Type B pancreatic cell (in vitro differentiated cells): ENCODE measurements around the gene MAU2. TPM values are rescaled to one million over a fixed set of nuclear protein-coding genes. Genes with fewer than 3 reads are reported as not detected.
A peak's percentile ranks its signal among the peaks of the same experiment; 100 is the strongest.
"Not testable (repeated sequence)": the region's sequence is repeated elsewhere in the genome, so short reads cannot be mapped to it uniquely, and the experiment has no call there.

Source experiments
- DNase-seq: peaks from one replicate; pipeline ENCODE4 v3.0.0; 2021; ENCODE audit warnings: mixed read lengths; ENCODE audit not compliant: unreplicated experiment; ENCODE audit errors: extremely low spot score
- H3K27ac Mint-ChIP-seq: 2 replicates; pipeline ENCODE4 v1.8.0; 2021; ENCODE audit warnings: mild to moderate bottlenecking, mixed read lengths
- H3K27me3 Mint-ChIP-seq: 2 replicates; pipeline ENCODE4 v1.8.0; 2021; ENCODE audit warnings: mixed read lengths
- H3K36me3 Mint-ChIP-seq: 2 replicates; pipeline ENCODE4 v1.8.0; 2021; ENCODE audit warnings: mixed read lengths
- H3K4me1 Mint-ChIP-seq: one replicate; pipeline ENCODE4 v1.8.0; 2021; ENCODE audit warnings: mixed read lengths; ENCODE audit not compliant: unreplicated experiment
- H3K4me3 Mint-ChIP-seq: 2 replicates; pipeline ENCODE4 v1.8.0; 2021; ENCODE audit warnings: mild to moderate bottlenecking, mixed read lengths
- H3K9me3 Mint-ChIP-seq: 2 replicates; pipeline ENCODE4 v1.8.0; 2021; ENCODE audit warnings: mixed read lengths
- CTCF ChIP-seq: fragments of 200-600 bp; sonication (generic); conservative IDR thresholded peaks from 2 replicates; pipeline ENCODE4 v1.5.0; 2021; ENCODE audit warnings: antibody characterized with exemption, mild to moderate bottlenecking
- total RNA-seq: library from RNA; stranded (reverse); gene quantifications from 2 replicates; pipeline ENCODE4 v1.2.1, GENCODE V29; 2021; ENCODE audit warnings: low replicate concordance

The MAU2 gene
- total RNA-seq, 1 donor from 2014 or later: 83.3 TPM

GRCh38 chr19:19385131-19385895 is 64.7 kb downstream of the MAU2 start:
- DNase-seq: peak; percentile 100
- no peak for TF ChIP-seq CTCF
- no peaks in the 10 kb centered on the region for H3K9me3 Mint-ChIP-seq
- H3K36me3 Mint-ChIP-seq: no peaks in the 10 kb centered on the region
- peak overlapping the region; percentile 92 for H3K27ac Mint-ChIP-seq
- H3K27me3 Mint-ChIP-seq: no peaks in the 10 kb centered on the region
- peak overlapping the region; percentile 91 for H3K4me3 Mint-ChIP-seq
- peaks cover 28% of the 10 kb centered on the region for H3K4me1 Mint-ChIP-seq

- Mint-ChIP-seq H3K4me3 (peak overlapping the region; percentile 91), H3K9me3 (no peaks in the 10 kb centered on the region), H3K27me3 (no peaks in the 10 kb centered on the region), H3K4me1 (peaks cover 25% of the 10 kb centered on the region), H3K36me3 (no peaks in the 10 kb centered on the region), H3K27ac (peak overlapping the region; percentile 92)
- no peak for DNase-seq
- no peak for TF ChIP-seq CTCF
Observed at GRCh38 chr19:19385896-19386869, 65.6 kb downstream of the MAU2 start.

- no peaks in the 10 kb centered on the region for H3K27me3 Mint-ChIP-seq
- no peaks in the 10 kb centered on the region for H3K36me3 Mint-ChIP-seq
- TF ChIP-seq CTCF: no peak
- H3K4me1 Mint-ChIP-seq: peaks cover 27% of the 10 kb centered on the region
- H3K27ac Mint-ChIP-seq: peak overlapping the region; percentile 87
- H3K4me3 Mint-ChIP-seq: peak overlapping the region; percentile 88
- no peak for DNase-seq
- H3K9me3 Mint-ChIP-seq: no peaks in the 10 kb centered on the region
Observed at GRCh38 chr19:19387108-19387507, 66.5 kb downstream of the MAU2 start.

- peaks cover 32% of the 10 kb centered on the region for H3K4me1 Mint-ChIP-seq
- H3K36me3 Mint-ChIP-seq: no peaks in the 10 kb centered on the region
- no peaks in the 10 kb centered on the region for H3K9me3 Mint-ChIP-seq
- peak overlapping the region; percentile 70 for H3K27ac Mint-ChIP-seq
- H3K4me3 Mint-ChIP-seq: peak overlapping the region; percentile 67
- H3K27me3 Mint-ChIP-seq: no peaks in the 10 kb centered on the region
- DNase-seq: no peak
- TF ChIP-seq CTCF: no peak
Observed at GRCh38 chr19:19388568-19389555, 68.2 kb downstream of the MAU2 start.

GRCh38 chr19:19389683-19390082 is 69.1 kb downstream of the MAU2 start:
- Mint-ChIP-seq H3K4me1 (peaks cover 35% of the 10 kb centered on the region), H3K27ac (peak overlapping the region; percentile 70)
- H3K36me3 Mint-ChIP-seq, H3K4me3 Mint-ChIP-seq, DNase-seq, H3K9me3 Mint-ChIP-seq, H3K27me3 Mint-ChIP-seq: not testable (repeated sequence)

GRCh38 chr19:19394333-19394732 is 73.7 kb downstream of the MAU2 start:
- Mint-ChIP-seq H3K27ac (peak overlapping the region; percentile 46), H3K4me1 (peaks cover 21% of the 10 kb centered on the region)
- not testable (repeated sequence) for DNase-seq, H3K27me3 Mint-ChIP-seq, H3K4me3 Mint-ChIP-seq, H3K36me3 Mint-ChIP-seq, H3K9me3 Mint-ChIP-seq
